HepG2 (cell line): ENCODE measurements around the gene AIMP2. TPM values are rescaled to one million over a fixed set of nuclear protein-coding genes. Genes with fewer than 3 reads are reported as not detected.

Experiments used
- EP300 ChIP-seq, 3 experiments: sonication (generic) in 1 of 3; formaldehyde crosslinking in 1 of 3; IDR thresholded peaks; 2 replicates each; pipeline versions ENCODE4 v1.5.1 to v1.6.1; 2011 to 2020; ENCODE audit warnings: low read depth in 2 of 3, low read length in 2 of 3, borderline replicate concordance in 1 of 3, improper control_type of control experiment in 1 of 3, mild to moderate bottlenecking in 1 of 3, missing genetic modification reagents in 1 of 3, moderate library complexity in 1 of 3
- FOSL2 ChIP-seq: sonication (generic); formaldehyde crosslinking; IDR thresholded peaks from 2 replicates; pipeline ENCODE4 v1.4.0; 2020; ENCODE audit warnings: missing genetic modification reagents
- GPN1 ChIP-seq: sonication (generic); formaldehyde crosslinking; IDR thresholded peaks from 2 replicates; pipeline ENCODE4 v1.5.1; 2020; ENCODE audit warnings: missing genetic modification reagents, borderline replicate concordance
- HDAC1 ChIP-seq: sonication (generic); formaldehyde crosslinking; IDR thresholded peaks from 2 replicates; pipeline ENCODE4 v1.5.1; 2020; ENCODE audit warnings: mild to moderate bottlenecking, missing genetic modification reagents
- HIVEP1 ChIP-seq: sonication (generic); formaldehyde crosslinking; IDR thresholded peaks from 2 replicates; pipeline ENCODE4 v1.4.0; 2020; ENCODE audit warnings: mild to moderate bottlenecking, missing genetic modification reagents
- JDP2 ChIP-seq: sonication (generic); formaldehyde crosslinking; IDR thresholded peaks from 2 replicates; pipeline ENCODE4 v1.8.1; 2022; ENCODE audit warnings: missing genetic modification reagents, borderline replicate concordance
- MAZ ChIP-seq, 2 experiments: sonication (generic) in 1 of 2; formaldehyde crosslinking in 1 of 2; IDR thresholded peaks; 2 replicates each; pipeline versions ENCODE4 v1.5.0 to v1.6.1; 2012 to 2020; ENCODE audit warnings: low read depth in 2 of 2, mild to moderate bottlenecking in 2 of 2, borderline replicate concordance in 1 of 2, improper control_type of control experiment in 1 of 2, low read length in 1 of 2, missing genetic modification reagents in 1 of 2, moderate library complexity in 1 of 2
- MTA3 ChIP-seq: sonication (generic); formaldehyde crosslinking; IDR thresholded peaks from 2 replicates; pipeline ENCODE4 v1.4.0; 2020; ENCODE audit warnings: missing genetic modification reagents
- MXD3 ChIP-seq: IDR thresholded peaks from 2 replicates; pipeline ENCODE4 v1.6.1; 2016; ENCODE audit warnings: mild to moderate bottlenecking, missing biosample characterization, missing genetic modification reagents
- NR2C2 ChIP-seq: sonication (generic); formaldehyde crosslinking; IDR thresholded peaks from 2 replicates; pipeline ENCODE4 v1.4.0; 2020; ENCODE audit warnings: missing genetic modification reagents, mild to moderate bottlenecking, moderate library complexity, borderline replicate concordance
- PAX8 ChIP-seq: sonication (generic); formaldehyde crosslinking; IDR thresholded peaks from 2 replicates; pipeline ENCODE4 v1.8.0; 2022; ENCODE audit warnings: mild to moderate bottlenecking, missing genetic modification reagents, borderline replicate concordance
- POLR2G ChIP-seq: fragments of 200-400 bp; formaldehyde crosslinking; IDR thresholded peaks from 2 replicates; pipeline ENCODE4 v1.6.1; 2018; ENCODE audit warnings: mild to moderate bottlenecking, low read depth, low read length, moderate library complexity
- SP2 ChIP-seq: sonication (generic); formaldehyde crosslinking; IDR thresholded peaks from 2 replicates; pipeline ENCODE4 v1.5.1; 2020; ENCODE audit warnings: mild to moderate bottlenecking, missing genetic modification reagents
- SP4 ChIP-seq: sonication (generic); formaldehyde crosslinking; IDR thresholded peaks from 2 replicates; pipeline ENCODE4 v1.8.1; 2023; ENCODE audit warnings: mild to moderate bottlenecking, missing genetic modification reagents
- U2AF2 ChIP-seq: fragments of 200-400 bp; formaldehyde crosslinking; IDR thresholded peaks from 2 replicates; pipeline ENCODE4 v1.6.1; 2017; ENCODE audit warnings: low read depth, mild to moderate bottlenecking, low read length
- ZC3H13 ChIP-seq: sonication (generic); formaldehyde crosslinking; IDR thresholded peaks from 2 replicates; pipeline ENCODE4 v1.8.1; 2023; ENCODE audit warnings: mild to moderate bottlenecking, missing genetic modification reagents, moderate library complexity
- ZEB1 ChIP-seq: IDR thresholded peaks from 2 replicates; pipeline ENCODE4 v1.6.1; 2012; ENCODE audit warnings: mild to moderate bottlenecking, low read depth, inconsistent platforms; ENCODE audit not compliant: insufficient replicate concordance
- ZNF263 ChIP-seq: sonication (generic); formaldehyde crosslinking; IDR thresholded peaks from 2 replicates; pipeline ENCODE4 v1.4.0; 2020; ENCODE audit warnings: missing genetic modification reagents
- ZNF75D ChIP-seq: sonication (generic); formaldehyde crosslinking; IDR thresholded peaks from 2 replicates; pipeline ENCODE4 v1.8.1; 2023; ENCODE audit warnings: missing genetic modification reagents, mild to moderate bottlenecking, borderline replicate concordance
- polyA plus RNA-seq, 8 experiments: library from polyadenylated mRNA; depleted of rRNA in 3 of 8; stranded (reverse) in 7 of 8; unstranded in 1 of 8; fragments of >200 nt; fragmentation: Illumina TruSeq in 4 of 8; extraction: Trizol in 4 of 8; gene quantifications; 2 replicates each; pipeline versions ENCODE4 v1.2.1 to v1.2.3, GENCODE V29; 2011 to 2016; ENCODE audit warnings: low read depth in 4 of 8, missing spikeins in 1 of 8, mixed read lengths in 1 of 8; ENCODE audit not compliant: insufficient read depth in 1 of 8
- total RNA-seq, 5 experiments: library from RNA; depleted of rRNA; stranded (reverse); fragments of >200 nt; fragmentation: Illumina TruSeq; extraction: Trizol; gene quantifications; 2 replicates each; pipeline ENCODE4 v1.2.3, GENCODE V29; 2016; ENCODE audit warnings: low read depth in 1 of 5

Gene AIMP2
- total and polyA plus RNA-seq, 2 of the 13 experiments (the other 11 are each of a cell fraction or from before 2014, with no cell fraction given), result 38.2 to 84.9 TPM

GRCh38 chr7:6008668-6009611, at the start of gene AIMP2, which contains the start of gene PMS2 (continued):
- peak; percentile 99 for TF ChIP-seq ZC3H13 (CRISPR knock-in tag)
- TF ChIP-seq MTA3 (CRISPR knock-in tag), result 0 out of 2 replicates have a peak, but pooled peaks have one; percentile 36
- TF ChIP-seq POLR2G, result peak; percentile 98
- TF ChIP-seq HIVEP1 (CRISPR knock-in tag), result peak; percentile 93
- peak; percentile 61 for TF ChIP-seq FOSL2
- peak; percentile 84 for TF ChIP-seq GPN1
- 0 out of 2 replicates have a peak, but pooled peaks have one; percentile 19 for TF ChIP-seq ZNF75D (CRISPR knock-in tag)
- TF ChIP-seq EP300 (IDR thresholded peaks at IDR 0.05; ENCODE audit: low read depth in 2 of 2, low read length in 2 of 2), result no peak
- peak; percentile 76 for TF ChIP-seq EP300 (CRISPR knock-in tag; IDR thresholded peaks at IDR 0.05; ENCODE audit: borderline replicate concordance)
- peak; percentile 99 for TF ChIP-seq HDAC1 (CRISPR knock-in tag)
- peak; percentile 83; the same call in 1 of the 2 replicates for TF ChIP-seq ZNF263 (CRISPR knock-in tag)
- no peak for TF ChIP-seq U2AF2
- peak; percentile 99; the same call in 1 of the 2 replicates for TF ChIP-seq PAX8 (CRISPR knock-in tag)
- 0 out of 2 replicates have a peak, but pooled peaks have one; percentile 15 for TF ChIP-seq MAZ (IDR thresholded peaks at IDR 0.05; ENCODE audit: borderline replicate concordance, low read depth, low read length)
- TF ChIP-seq MAZ (CRISPR knock-in tag; IDR thresholded peaks at IDR 0.05; ENCODE audit: low read depth), result peak; percentile 100
- peak; percentile 98 for TF ChIP-seq NR2C2 (CRISPR knock-in tag)
- TF ChIP-seq ZEB1, result peak; percentile 21
- peak; percentile 100 for TF ChIP-seq MXD3 (CRISPR knock-in tag)
- peak; percentile 94 for TF ChIP-seq JDP2 (CRISPR knock-in tag)
- peak; percentile 97 for TF ChIP-seq SP4 (CRISPR knock-in tag)
- peak; percentile 91 for TF ChIP-seq SP2
